ENCODE results near the gene ARMH2.

ARMH2 gene

GRCh38 chr6:24798740-24799540 is at the start of gene ARMH2:
TSS of gene ARMH2 (minus strand) at chr6:24798917. CDS start at chr6:24798857, 60 bp downstream.
- no peak for DNase-seq (ENCODE audit: low spot score)

GRCh38 chr6:24848461-24848860 is 49.7 kb upstream of the ARMH2 start:
- DNase-seq (ENCODE audit: low spot score), result no peak

GRCh38 chr6:24847402-24847801 is 48.7 kb upstream of the ARMH2 start:
- DNase-seq (ENCODE audit: low spot score), result no peak

- DNase-seq (ENCODE audit: low spot score), result no peak
These were observed 46.9 kb upstream of the ARMH2 start for GRCh38 chr6:24845578-24845977.

GRCh38 chr6:24844903-24845302 is 46.2 kb upstream of the ARMH2 start:
- DNase-seq (ENCODE audit: low spot score), result no peak

GRCh38 chr6:24844061-24844460 is 45.3 kb upstream of the ARMH2 start:
- no peak for DNase-seq (ENCODE audit: low spot score)

GRCh38 chr6:24840187-24840586 is 41.5 kb upstream of the ARMH2 start:
- DNase-seq (ENCODE audit: low spot score), result no peak

GRCh38 chr6:24838994-24839393 is 40.3 kb upstream of the ARMH2 start:
- DNase-seq (ENCODE audit: low spot score), result no peak

GRCh38 chr6:24838081-24838480 is 39.4 kb upstream of the ARMH2 start:
- DNase-seq (ENCODE audit: low spot score), result no peak

- no peak for DNase-seq (ENCODE audit: low spot score)
These were observed 37.4 kb upstream of the ARMH2 start for GRCh38 chr6:24836109-24836508.

- DNase-seq (ENCODE audit: low spot score), result no peak
These were observed 35.1 kb upstream of the ARMH2 start for GRCh38 chr6:24833711-24834386.

GRCh38 chr6:24832794-24833193 is 34.1 kb upstream of the ARMH2 start:
- DNase-seq (ENCODE audit: low spot score), result no peak

- no peak for DNase-seq (ENCODE audit: low spot score)
These were observed 33.3 kb upstream of the ARMH2 start for GRCh38 chr6:24831771-24832716.

- DNase-seq (ENCODE audit: low spot score), result no peak
These were observed 30.9 kb upstream of the ARMH2 start for GRCh38 chr6:24829657-24830056.

- no peak for DNase-seq (ENCODE audit: low spot score)
These were observed 29.3 kb upstream of the ARMH2 start for GRCh38 chr6:24827970-24828369.

- DNase-seq (ENCODE audit: low spot score), result no peak
These were observed 28.4 kb upstream of the ARMH2 start for GRCh38 chr6:24827162-24827561.

GRCh38 chr6:24825130-24825630 is 26.5 kb upstream of the ARMH2 start:
- DNase-seq (ENCODE audit: low spot score), result no peak

- no peak for DNase-seq (ENCODE audit: low spot score)
These were observed 25.6 kb upstream of the ARMH2 start for GRCh38 chr6:24824142-24824938.

- DNase-seq (ENCODE audit: low spot score), result no peak
These were observed 24.5 kb upstream of the ARMH2 start for GRCh38 chr6:24823185-24823584.

- DNase-seq (ENCODE audit: low spot score), result no peak
These were observed 24.0 kb upstream of the ARMH2 start for GRCh38 chr6:24822696-24823095.

GRCh38 chr6:24821860-24822444 is 23.2 kb upstream of the ARMH2 start:
- DNase-seq (ENCODE audit: low spot score), result no peak

Data from SW480 (cell line).